Measurements from ENCODE around the gene LSM4.

DNA sequence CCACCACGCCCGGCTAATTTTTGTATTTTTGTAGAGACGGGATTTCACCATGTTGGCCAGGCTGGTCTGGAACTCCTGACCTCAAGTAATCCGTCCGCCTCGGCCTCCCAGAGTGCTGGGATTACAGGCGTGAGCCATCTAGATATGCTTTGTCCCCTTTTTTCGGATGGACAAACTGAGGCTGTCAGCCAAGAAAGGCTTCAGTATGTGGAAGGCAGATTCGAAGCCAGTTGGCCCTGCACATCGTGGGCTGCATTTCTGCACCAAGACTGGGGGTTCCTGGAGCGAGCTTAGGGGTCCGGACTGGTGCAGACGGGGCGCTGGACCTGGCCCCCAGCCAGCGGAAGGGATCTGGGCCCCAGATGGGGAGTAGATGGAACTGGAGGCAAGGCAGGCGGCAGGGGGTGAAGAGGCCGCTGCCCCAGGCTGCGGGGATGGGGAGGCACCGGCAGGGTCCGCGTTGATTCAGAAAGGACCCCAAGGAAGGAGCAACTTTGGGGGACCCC, 31.8 kb downstream of the LSM4 start:
- TF ChIP-seq, protein P1, sequence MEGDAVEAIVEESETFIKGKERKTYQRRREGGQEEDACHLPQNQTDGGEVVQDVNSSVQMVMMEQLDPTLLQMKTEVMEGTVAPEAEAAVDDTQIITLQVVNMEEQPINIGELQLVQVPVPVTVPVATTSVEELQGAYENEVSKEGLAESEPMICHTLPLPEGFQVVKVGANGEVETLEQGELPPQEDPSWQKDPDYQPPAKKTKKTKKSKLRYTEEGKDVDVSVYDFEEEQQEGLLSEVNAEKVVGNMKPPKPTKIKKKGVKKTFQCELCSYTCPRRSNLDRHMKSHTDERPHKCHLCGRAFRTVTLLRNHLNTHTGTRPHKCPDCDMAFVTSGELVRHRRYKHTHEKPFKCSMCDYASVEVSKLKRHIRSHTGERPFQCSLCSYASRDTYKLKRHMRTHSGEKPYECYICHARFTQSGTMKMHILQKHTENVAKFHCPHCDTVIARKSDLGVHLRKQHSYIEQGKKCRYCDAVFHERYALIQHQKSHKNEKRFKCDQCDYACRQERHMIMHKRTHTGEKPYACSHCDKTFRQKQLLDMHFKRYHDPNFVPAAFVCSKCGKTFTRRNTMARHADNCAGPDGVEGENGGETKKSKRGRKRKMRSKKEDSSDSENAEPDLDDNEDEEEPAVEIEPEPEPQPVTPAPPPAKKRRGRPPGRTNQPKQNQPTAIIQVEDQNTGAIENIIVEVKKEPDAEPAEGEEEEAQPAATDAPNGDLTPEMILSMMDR (IDR thresholded peaks at IDR 0.05) = no peak
- no peak for TF ChIP-seq POLR2AphosphoS5 (IDR thresholded peaks at IDR 0.05)
- TF ChIP-seq POLR2A (IDR thresholded peaks at IDR 0.05) = no peak

Data from sigmoid colon (tissue), 4 donors.